Mesendoderm (in vitro differentiated cells): ENCODE results near the gene ZNF785. TPM values are rescaled to one million over a fixed set of nuclear protein-coding genes. Genes with fewer than 3 reads are reported as not detected.

Experiments
- DNase-seq: peaks from one replicate; pipeline ENCODE4 v3.0.0; 2013
- H2AK5ac ChIP-seq: 2 replicates; pipeline ENCODE4 v1.6.1; 2013; ENCODE audit warnings: low read length, inconsistent platforms
- H2BK120ac ChIP-seq: 2 replicates; pipeline ENCODE4 v1.6.1; 2013; ENCODE audit warnings: low read depth, mild to moderate bottlenecking, low read length, moderate library complexity, mixed read lengths
- H2BK15ac ChIP-seq: replicated peaks from 2 replicates; pipeline ENCODE4 v1.6.1; 2013; ENCODE audit warnings: low read depth, mild to moderate bottlenecking, moderate library complexity
- H2BK5ac ChIP-seq: 2 replicates; pipeline ENCODE4 v1.6.1; 2013; ENCODE audit warnings: low read length, inconsistent platforms
- H3K18ac ChIP-seq: 2 replicates; pipeline ENCODE4 v1.6.1; 2013; ENCODE audit warnings: mild to moderate bottlenecking, low read length, mixed read lengths
- H3K23ac ChIP-seq: one replicate; pipeline ENCODE4 v1.6.1; 2013; ENCODE audit warnings: low read length
- H3K27ac ChIP-seq: 2 replicates; pipeline ENCODE4 v1.5.1; 2013; ENCODE audit warnings: low read depth, mild to moderate bottlenecking, inconsistent platforms, low read length, moderate library complexity
- H3K27me3 ChIP-seq: 2 replicates; pipeline ENCODE4 v1.6.1; 2013; ENCODE audit warnings: low read length, control low read depth, mild to moderate bottlenecking, inconsistent platforms; ENCODE audit not compliant: insufficient read depth, poor library complexity
- H3K36me3 ChIP-seq: 2 replicates; pipeline ENCODE4 v1.6.1; 2013; ENCODE audit warnings: low read length, inconsistent platforms; ENCODE audit not compliant: control insufficient read depth, insufficient read depth
- H3K4ac ChIP-seq: one replicate; pipeline ENCODE4 v1.6.1; 2013; ENCODE audit warnings: low read depth, mild to moderate bottlenecking, low read length, moderate library complexity
- H3K4me1 ChIP-seq: 2 replicates; pipeline ENCODE4 v1.6.1; 2013; ENCODE audit warnings: low read depth, low read length, inconsistent platforms; ENCODE audit not compliant: control insufficient read depth
- H3K4me2 ChIP-seq: 2 replicates; pipeline ENCODE4 v1.6.1; 2013; ENCODE audit warnings: low read length
- H3K4me3 ChIP-seq: 2 replicates; pipeline ENCODE4 v1.5.1; 2013; ENCODE audit warnings: mild to moderate bottlenecking, low read length
- H3K56ac ChIP-seq: one replicate; pipeline ENCODE4 v1.6.1; 2013; ENCODE audit warnings: low read length
- H3K79me1 ChIP-seq: 2 replicates; pipeline ENCODE4 v1.6.1; 2013; ENCODE audit warnings: low read length, inconsistent platforms
- H3K79me2 ChIP-seq: 2 replicates; pipeline ENCODE4 v1.6.1; 2013; ENCODE audit warnings: mild to moderate bottlenecking, low read length; ENCODE audit not compliant: control insufficient read depth, insufficient read depth
- H3K9ac ChIP-seq: 2 replicates; pipeline ENCODE4 v1.6.1; 2013; ENCODE audit warnings: low read length, inconsistent platforms
- H4K5ac ChIP-seq: one replicate; pipeline ENCODE4 v1.6.1; 2013; ENCODE audit warnings: low read length
- H4K8ac ChIP-seq: one replicate; pipeline ENCODE4 v1.6.1; 2013; ENCODE audit warnings: low read depth, mild to moderate bottlenecking, control low read depth, low read length, moderate library complexity
- WGBS: extraction: QIAGEN DNeasy Blood & Tissue Kit; methylation state at CpG from one replicate; pipeline ENCODE4 v1.1.7; 2013; ENCODE audit warnings: low lambda C conversion rate, missing lambda C conversion rate; ENCODE audit not compliant: insufficient coverage; ENCODE audit errors: extremely low coverage; 5-methylcytosine and 5-hydroxymethylcytosine counted together
- small RNA-seq: library from polyadenylated mRNA; stranded (forward); fragments of <200 nt; extraction: miRNeasy Mini kit (QIAGEN cat#:217004); gene quantifications from one replicate; pipeline ENCODE3, GENCODE V24; 2013; ENCODE audit not compliant: insufficient read depth

Gene ZNF785

GRCh38 chr16:30533146-30533522 lies 52.4 kb downstream of the ZNF785 start:
- no peak overlapping the region for H2BK120ac ChIP-seq
- H3K27ac ChIP-seq = no peak overlapping the region
- H3K18ac ChIP-seq = no peak overlapping the region
- H3K79me1 ChIP-seq = peaks cover 2% of the 10 kb centered on the region
- no peaks in the 10 kb centered on the region for H3K4me1 ChIP-seq
- H2BK15ac ChIP-seq = no peak overlapping the region
- H2AK5ac ChIP-seq = no peak overlapping the region
- H3K27me3 ChIP-seq = no peaks in the 10 kb centered on the region
- no peak overlapping the region for H3K56ac ChIP-seq
- H4K5ac ChIP-seq = no peak overlapping the region
- H3K9ac ChIP-seq = no peak overlapping the region
- no peaks in the 10 kb centered on the region for H3K79me2 ChIP-seq
- H3K4me2 ChIP-seq = no peak overlapping the region
- no peak overlapping the region for H2BK5ac ChIP-seq
- no peak overlapping the region for H3K4ac ChIP-seq
- no peak for DNase-seq
- H4K8ac ChIP-seq = no peak overlapping the region
- H3K23ac ChIP-seq = no peak overlapping the region
- WGBS = no CpG with 5 or more reads among the region's 11 CpGs
- no peaks in the 10 kb centered on the region for H3K36me3 ChIP-seq
- H3K4me3 ChIP-seq = no peak overlapping the region

- Histone ChIP-seq H3K18ac (no peak overlapping the region), H3K56ac (peak overlapping the region; percentile 34), H3K4me2 (no peak overlapping the region), H4K5ac (no peak overlapping the region), H3K4ac (no peak overlapping the region), H3K4me1 (peaks cover 5% of the 10 kb centered on the region), H3K23ac (no peak overlapping the region), H4K8ac (no peak overlapping the region), H3K4me3 (no peak overlapping the region), H2BK120ac (no peak overlapping the region), H3K79me2 (no peaks in the 10 kb centered on the region), H3K27ac (no peak overlapping the region), H3K36me3 (no peaks in the 10 kb centered on the region), H3K27me3 (no peaks in the 10 kb centered on the region), H3K79me1 (peaks cover 2% of the 10 kb centered on the region), H2BK5ac (no peak overlapping the region), H2AK5ac (no peak overlapping the region), H2BK15ac (no peak overlapping the region), H3K9ac (no peak overlapping the region)
- WGBS = no CpG with 5 or more reads among the region's 57 CpGs
- DNase-seq = no peak
Observed at GRCh38 chr16:30532285-30533145, 53.0 kb downstream of the ZNF785 start.

Small RNA genes within 50 kb of the gene (small RNA-seq; reads per million reads assigned to genes)
- gene AC093249.1 = not detected
- gene AC093249.4 = not detected
